NCI-H1417 (cell line): Measurements from ENCODE around the gene RNF217.
"Not testable (repeated sequence)": the region's sequence is repeated elsewhere in the genome, so short reads cannot be mapped to it uniquely, and the experiment has no call there.

Experiments used
- DNase-seq, 3 experiments: peaks; one replicate each; lab custom pipeline; 2025; lab: John Stamatoyannopoulos, UW

Gene RNF217

DNA sequence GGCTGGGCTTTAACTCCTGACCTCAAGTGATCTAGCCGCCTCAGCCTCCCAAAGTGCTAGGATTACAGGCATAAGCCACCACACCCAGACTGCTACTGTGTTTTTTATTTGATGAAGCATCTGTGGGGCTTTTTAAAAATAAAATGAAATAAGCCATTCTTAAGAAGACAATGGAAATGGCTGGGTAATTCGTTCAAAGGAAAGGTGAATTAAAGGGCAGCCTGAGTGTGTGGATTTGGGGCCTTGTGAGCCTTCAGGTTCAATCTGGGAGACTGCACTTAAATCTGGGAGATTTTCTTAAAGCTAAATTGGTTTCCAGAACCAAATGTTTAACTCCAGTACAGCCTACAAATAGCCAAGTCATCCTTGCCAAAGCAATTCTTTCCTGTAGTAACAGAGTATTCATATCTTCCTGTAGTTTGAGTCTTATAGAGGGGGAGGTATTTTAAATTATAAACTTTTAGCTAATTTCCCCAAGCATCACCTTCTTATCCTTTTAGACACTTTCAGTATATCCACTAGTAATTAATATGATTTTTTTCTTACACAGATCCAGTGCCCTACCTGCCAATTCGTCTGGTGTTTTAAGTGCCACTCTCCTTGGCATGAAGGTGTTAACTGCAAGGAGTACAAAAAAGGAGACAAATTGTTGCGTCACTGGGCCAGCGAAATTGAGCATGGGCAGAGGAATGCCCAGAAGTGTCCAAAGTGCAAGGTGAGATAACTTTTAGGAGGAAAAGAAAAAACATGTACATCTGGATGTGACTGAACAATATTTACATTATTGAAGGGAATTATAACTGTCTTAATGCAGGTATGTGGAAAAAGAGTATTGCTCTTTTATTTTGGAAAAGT is 95.4 kb downstream of the RNF217 start:
- DNase-seq: no peak

DNA sequence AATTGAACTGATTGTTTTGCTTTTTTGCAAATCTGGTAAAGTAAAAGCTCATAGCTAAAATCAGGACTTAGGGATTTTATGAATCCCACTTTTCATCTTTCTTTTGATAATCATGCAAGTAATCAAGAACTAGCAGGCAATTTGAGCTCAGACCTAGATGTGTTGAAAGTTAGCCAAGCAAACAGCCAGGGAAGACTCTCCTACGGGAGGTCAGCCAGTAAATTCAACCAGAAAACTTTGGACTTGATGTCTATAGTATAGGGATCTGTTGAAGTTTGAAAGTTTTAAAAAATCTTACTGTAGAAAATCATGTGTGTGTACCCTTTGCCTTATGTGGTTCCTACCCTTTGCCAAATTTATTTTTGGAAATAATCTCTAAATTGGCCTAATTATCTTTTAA is 96.3 kb downstream of the RNF217 start:
- no peak for DNase-seq

DNA sequence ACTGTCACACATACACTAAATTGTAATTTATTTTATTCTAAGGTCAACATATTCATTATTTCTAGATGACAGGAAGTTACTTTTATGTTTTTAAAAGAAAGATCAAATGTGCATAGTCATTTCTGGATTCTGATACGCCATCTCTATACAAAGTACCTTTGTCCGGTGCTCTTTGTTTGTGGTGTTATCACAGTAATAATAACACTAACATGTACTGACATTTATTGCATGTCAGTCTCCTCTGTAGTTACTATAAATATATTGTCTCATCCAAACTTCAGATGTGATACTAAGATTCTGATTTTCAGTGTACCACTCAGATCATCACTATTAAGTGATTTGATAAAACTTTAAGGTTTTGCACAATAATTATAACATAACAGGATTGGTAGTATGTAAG is 101.1 kb downstream of the RNF217 start:
- DNase-seq: no peak

DNA sequence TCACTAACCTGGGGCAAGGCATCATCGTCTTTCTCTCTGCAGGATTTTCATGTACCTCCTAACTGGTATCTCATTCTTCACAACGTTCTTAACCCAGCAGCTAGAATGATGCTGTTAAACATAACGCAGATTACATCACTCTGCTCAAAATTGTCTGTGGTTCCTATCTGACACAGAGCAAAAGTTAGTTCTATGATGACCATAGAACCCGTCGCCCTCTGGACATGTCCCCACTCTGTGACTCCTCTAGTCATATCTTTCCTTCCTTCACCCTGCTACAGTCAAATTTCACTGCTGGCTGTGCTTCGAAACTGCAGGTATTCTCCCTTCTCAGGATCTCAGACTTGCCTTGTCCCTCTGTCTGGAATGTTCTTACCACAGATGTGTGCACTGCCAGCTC is 103.9 kb downstream of the RNF217 start:
- no peak for DNase-seq

DNA sequence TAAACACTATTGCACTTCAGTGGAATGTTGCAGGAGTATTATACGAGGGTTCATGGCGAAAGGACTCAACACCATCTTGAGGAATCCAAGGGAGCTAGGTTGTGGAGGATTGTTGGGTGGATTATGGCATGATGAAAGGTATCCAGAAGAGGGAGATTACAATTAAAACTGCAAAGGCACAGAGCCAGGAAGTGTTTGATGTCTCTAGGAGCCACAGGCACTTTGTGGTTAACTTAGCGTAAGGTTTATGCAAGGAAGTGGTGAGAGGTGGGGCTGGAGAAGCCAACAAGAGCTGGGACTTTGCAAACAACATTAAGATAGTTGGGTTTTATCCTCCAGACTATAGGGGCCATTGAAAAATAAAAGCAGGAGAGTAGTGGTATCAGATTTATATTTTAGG is 104.7 kb downstream of the RNF217 start:
- peak in 1 of 3 experiments; percentile 56 for DNase-seq

DNA sequence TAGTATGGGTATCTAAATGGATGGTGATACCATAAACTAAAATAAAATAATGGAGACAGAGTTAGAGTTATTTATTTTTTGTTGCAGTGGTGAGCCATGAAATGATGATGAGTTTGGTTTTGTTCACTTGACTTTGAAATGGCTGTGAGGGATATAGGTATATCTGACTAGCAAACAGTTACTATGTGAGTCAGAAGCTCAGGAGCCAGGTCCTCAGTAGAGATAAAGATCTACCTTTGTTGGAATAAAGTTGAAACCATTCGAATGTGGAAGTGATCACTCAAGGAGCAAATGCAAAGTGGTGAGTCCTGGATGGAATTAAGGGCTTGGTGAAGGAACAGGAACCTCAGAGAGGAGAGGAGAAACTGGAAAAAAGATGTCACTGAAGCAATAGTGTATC is 105.3 kb downstream of the RNF217 start:
- DNase-seq: no peak

DNA sequence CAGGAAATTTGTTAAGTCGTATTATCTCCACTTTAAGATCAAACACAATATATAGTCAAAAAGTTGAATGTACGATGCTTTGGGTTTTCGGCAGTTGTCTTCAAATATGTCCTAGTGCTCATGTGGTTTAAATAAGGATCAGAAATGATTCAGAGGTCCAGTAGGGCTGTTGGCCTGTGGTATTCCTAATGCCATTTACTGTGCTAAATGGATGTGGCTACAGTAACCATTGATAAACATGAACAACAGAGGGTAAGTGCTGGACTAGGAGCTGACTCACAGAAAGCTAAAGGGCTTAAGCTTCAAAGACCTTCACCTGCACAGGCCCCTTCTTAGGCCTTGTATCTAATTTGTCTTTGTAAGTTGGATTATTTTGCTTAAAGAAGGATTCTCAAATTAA is 110.8 kb downstream of the RNF217 start:
- DNase-seq: no peak

DNA sequence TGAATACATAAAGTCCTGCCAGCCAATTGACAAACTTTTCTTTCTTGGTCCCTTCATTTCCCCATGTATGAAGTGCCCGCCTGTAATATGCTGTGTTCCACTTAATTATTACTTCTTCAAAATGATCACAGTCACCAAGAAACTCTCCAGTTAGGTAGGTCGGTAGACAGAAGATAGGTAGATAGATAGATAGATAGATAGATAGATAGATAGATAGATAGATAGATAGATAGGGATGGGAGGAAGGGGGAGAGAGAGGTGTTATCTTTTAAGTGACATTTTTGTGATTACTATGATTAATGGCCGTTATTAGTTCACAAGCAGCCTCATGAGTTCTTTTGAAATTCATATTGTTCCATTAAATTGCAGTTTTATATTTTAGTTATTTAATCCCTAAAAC is 111.9 kb downstream of the RNF217 start:
- no peak for DNase-seq

DNA sequence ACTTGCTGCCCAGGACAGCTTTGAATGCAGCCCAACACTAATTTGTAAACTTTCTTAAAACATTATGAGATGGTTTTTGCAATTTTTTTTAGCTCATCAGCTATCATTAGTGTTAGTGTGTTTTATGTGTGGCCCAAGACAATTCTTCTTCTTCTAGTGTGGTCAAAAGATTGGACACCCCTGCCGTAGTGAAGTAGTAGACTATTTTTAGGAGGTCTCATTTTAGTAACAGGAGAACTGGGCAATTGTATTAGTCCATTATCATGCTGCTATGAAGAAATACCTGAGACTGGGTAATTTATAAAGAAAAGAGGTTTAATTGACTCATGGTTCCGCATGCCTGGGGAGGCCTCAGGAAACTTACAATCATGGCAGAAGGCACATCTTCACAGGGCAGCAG is 112.8 kb downstream of the RNF217 start:
- DNase-seq: not testable (repeated sequence)

DNA sequence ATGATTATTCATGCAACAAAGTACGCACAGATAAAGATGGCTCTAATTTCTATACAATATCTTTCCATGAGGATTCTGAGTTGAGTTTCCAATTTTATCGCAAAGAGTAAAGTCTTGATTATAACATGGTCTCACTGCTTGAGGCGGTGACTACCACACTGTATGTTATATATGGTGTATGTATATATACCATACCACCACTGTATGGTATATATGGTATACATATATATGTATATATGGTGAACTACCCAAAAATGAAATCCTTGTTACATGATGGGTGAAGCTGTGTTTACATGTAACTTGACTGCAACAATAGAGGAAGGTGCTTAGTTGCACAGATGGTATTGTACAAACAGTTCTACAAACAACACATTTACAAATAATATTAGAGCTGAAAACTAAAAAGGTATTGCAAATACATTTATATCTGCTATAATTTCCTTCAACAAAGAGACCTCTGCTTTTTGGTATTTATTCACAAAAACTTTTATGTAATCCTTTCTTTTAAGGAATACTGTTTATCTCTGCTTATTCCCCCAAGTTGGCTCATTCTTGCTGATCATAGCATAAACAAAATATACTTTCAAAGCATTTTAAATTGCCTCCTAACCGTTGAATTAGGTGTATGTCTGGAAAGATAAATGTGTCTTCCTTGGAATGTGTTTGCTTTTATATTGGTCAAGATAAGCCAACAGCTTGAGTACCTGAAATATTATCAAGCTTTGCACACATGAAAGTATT is 113.7 kb downstream of the RNF217 start:
- no peak for DNase-seq

DNA sequence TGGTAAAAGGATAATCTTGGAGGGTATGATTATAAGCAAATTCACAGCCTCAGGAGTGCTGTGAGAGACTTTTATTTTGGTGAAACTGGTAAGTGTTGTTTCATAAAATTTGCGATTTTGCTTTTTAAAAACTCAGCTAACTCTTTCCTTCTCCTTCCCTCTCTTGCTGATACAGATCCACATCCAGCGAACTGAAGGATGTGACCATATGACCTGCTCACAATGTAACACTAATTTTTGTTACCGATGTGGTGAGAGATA is 114.2 kb downstream of the RNF217 start:
- DNase-seq: no peak

DNA sequence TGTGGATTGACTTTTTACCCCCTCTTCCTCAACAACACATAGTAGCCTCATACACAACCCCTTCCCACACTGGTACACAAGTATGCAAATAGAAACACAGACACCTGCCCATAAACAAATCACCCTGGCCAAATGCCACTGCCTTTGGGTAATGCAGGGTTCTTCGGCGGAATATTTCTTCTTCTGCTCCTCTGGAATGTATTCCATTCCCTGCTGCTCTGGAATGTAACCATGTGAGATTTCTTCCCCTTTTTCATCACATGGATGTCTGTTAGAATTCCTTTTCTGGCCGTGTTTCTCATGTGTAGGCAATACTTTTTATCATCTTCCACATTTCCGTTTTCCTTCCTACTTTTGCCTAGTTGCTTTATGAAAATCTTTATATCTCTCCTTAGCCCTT is 115.2 kb downstream of the RNF217 start:
- DNase-seq: no peak

DNA sequence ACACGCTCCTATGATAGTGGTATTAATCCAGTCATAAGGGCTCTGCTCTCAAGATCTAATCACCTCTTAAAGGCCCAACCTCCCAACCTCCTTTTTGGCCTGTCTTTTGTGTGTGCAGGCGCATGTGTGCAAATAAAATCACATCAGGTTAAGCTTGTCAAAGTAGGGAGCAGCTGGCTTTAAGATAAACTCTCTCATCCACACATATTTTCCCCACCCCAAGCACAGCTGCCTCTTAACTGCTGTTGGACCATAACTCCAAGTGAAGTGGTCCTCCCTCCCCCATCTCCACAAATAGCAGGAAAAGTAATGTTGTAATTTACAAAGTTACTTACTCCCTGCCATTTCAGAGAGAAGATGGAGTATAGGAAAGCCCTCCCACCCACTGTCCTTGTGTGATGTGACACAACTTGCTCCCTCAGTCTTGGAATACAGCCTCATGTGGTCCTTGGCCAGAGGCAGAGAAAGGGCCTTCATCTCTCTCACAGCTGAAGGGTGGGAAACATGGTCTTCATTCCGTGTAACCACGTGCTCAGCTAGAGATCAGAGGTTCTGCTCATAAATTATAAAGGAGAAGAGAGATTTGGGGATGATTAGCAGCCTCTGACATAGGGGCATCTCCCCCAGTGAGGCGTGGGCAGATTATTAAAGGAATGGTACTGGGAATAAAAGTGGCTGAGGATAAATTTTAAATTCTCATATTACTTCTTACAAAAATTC is 116.5 kb downstream of the RNF217 start:
- DNase-seq: peak in 1 of 3 experiments; percentile 9

DNA sequence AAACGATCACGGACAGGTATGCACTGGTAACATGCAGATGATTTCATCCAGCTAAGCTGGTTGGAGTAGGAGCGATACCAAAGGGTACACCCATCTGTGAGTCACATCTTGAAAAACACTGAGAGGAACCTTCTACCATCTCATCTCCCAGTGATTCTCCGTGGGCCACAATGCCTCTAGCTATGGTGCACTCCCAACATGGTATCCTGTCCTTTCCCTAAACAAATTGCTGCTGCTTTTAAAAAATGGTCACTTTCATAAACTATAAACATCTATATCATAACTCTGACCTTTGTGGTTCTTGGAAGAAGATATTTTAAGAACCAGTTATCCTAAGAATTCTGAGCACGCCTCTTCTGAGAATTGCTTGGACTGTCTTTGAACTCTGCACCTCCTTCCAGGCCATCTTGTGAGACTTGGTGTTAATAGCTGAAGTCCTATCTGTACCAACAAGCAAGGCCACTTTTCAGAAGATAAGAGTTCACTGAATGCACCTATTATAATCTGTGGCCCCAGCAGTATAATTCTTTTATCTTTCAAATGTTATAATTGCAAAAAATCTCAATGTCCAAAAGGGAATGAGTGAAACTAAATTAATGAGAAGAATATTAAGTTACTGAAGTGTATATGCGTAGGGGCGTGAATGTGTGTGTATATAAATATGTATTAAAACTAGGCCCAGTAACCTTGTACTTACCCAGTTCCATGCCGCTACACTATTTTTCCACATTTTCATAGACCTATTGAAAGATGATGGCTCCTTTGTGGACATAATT is 120.9 kb downstream of the RNF217 start:
- no peak for DNase-seq

DNA sequence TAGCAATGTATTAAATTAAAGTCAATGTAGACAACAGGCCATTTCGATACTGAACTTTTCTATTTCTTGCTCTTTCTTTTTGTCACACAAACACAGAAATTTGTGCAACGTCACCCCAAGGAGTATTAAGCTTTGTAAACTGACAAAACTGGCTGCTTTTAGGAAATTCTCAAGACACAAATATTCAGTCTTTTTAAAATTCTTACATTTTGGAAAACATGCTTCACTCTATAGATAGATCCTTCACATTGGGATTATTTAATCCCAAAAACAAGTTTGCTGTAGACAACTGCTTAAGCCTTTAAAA is 121.4 kb downstream of the RNF217 start:
- DNase-seq: no peak

DNA sequence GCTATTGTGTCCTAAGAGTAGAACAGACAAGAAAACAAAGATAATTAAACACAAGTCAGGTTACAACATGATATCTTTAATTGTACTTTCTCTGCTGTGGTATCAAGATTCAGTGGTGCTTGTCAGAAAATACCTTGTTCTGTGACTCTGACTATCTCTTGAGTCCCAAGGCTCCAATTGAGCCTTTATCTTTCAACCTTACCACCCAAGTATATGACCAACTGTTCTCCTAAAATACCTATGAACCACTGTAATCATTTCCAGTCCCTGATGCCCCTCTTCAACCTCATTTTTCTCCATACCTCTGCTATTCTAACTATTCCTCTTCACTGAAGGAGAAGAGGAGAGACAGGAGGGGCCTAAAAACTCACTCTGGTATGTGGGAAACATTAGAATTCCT is 124.5 kb downstream of the RNF217 start:
- no peak for DNase-seq

DNA sequence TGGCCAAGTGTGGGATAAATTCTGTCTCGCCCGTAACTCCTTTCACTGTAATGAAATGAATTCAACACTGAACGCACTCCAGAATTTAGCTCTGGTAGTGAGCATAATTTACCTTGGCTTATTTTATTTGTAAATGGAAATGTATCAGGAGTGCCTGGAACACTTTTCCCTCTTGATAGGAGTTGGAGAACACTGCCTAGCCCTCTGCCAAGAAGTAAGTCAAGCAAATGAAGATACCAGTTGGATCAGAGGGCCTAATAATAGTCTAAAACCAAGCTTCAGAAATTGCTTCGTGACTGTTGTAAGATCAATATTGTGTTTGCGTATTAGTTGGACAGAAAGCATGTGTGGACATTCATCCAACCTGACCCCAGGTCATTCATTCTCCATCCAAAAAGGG is 126.7 kb downstream of the RNF217 start:
- no peak for DNase-seq

DNA sequence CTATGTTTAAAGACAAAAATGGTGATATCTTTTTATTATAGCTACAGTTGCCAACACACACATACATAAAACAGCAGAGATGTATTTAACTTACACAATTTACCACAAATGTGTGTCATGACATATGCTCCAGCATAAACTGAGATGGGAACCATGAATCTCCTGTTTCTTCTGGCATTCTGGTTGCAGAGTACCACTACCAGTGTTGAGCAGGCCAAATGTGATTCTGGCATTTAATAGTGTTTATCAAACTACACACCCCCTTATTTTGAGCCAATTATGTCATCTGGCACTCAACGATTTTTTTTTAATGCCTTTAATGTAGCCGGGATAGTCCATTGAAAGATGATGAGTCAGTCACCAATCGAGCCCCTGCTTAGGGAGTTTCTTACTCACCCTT is 132.3 kb downstream of the RNF217 start:
- no peak for DNase-seq

DNA sequence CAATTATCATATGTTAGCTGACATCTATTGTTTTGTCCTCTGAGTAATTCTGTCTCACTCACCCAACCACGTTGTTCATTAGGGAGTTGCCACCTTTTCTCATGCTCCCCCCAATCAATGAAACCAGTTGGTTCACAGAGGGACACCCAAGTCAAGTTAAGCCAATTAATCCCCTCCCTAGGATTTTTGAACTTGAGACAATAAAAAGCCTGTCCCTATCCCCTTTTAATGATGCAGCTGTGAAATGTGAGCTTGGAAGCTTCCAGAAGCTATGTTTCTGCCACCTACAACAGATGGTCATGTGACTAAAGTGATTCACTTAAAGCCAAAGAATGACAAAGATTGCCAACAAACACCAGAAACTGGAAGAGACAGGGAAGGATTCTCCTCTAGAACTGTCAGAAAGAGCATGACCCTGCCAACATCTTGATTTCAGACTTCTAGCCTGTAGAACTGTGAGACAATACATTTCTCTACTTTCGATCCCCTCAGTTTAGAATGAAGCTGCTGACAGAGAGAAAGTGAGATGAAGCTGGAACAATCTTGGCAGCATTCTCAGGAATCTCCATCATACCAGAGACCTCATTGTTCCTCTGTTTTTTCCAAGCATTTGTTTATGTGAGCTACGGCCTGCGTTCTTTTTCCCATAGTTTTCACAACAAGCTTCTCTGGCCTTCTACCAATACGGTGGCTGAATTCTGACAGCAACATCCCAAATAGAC is 133.5 kb downstream of the RNF217 start:
- no peak for DNase-seq

DNA sequence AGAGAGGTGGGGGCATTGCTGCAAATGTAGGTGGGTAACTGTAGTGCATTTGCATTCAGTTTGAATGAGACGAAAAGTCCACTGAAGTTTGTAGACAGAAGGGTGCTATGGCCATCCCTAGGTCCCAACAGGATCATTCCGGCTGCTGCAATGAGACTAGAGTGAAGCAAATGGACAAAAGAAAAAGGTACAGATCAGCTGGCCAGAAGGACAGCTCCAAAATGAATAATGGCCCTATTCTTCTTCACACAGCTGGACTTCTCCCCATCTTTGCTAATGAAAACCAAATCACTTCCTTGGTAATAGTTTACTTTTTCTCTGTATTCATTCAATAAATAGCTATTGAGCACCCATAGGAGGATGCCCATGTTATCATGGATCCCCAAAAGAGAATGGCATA is 134.9 kb downstream of the RNF217 start:
- DNase-seq: no peak

DNA sequence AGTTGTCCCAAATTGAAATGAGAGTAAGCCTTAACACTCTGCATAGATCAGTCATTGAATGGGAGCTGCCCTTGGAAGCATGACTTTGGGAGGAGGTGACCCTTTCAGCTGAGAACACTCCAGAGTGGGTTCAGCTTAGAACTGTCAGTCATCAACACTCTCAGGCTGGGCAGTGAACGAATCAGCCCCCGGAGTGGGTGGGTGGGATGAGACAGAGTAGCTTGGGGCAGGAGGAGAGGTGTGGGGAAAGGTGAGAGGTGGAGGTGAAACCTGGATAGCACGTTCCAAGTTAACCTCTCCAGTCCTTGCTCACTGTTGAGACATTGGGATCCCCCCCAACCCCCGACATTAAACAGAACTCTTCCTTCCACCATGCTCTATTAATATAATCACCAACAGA is 136.0 kb downstream of the RNF217 start:
- no peak for DNase-seq
